Nephron (organoid): ENCODE data around the gene LCN15.
"Not testable (repeated sequence)": the region's sequence is repeated elsewhere in the genome, so short reads cannot be mapped to it uniquely, and the experiment has no call there.

Experiments
- H3K27ac Mint-ChIP-seq, 3 experiments: 2 replicates each; pipeline ENCODE4 v1.8.0; 2020; ENCODE audit warnings: mixed read lengths in 3 of 3, mild to moderate bottlenecking in 2 of 3, moderate library complexity in 1 of 3
- H3K27me3 Mint-ChIP-seq: 2 replicates; pipeline ENCODE4 v1.8.0; 2021; ENCODE audit warnings: low read depth, mild to moderate bottlenecking, moderate library complexity, mixed read lengths
- H3K36me3 Mint-ChIP-seq: 2 replicates; pipeline ENCODE4 v1.8.0; 2020; ENCODE audit warnings: low read depth, mixed read lengths
- H3K4me1 Mint-ChIP-seq: 2 replicates; pipeline ENCODE4 v1.8.0; 2020; ENCODE audit warnings: mixed read lengths
- H3K4me3 Mint-ChIP-seq, 3 experiments: 2 replicates each; pipeline ENCODE4 v1.8.0; 2020; ENCODE audit warnings: mild to moderate bottlenecking in 3 of 3, mixed read lengths in 3 of 3, moderate library complexity in 2 of 3
- H3K9me3 Mint-ChIP-seq: 2 replicates; pipeline ENCODE4 v1.8.0; 2020; ENCODE audit warnings: mixed read lengths
- TF ChIP-seq, protein P1 (sequence below), 3 experiments: fragments of 200-600 bp; sonication (generic); IDR thresholded peaks; one replicate each; pipeline ENCODE4 v1.5.0; 2021; ENCODE audit warnings: antibody characterized with exemption in 3 of 3; ENCODE audit not compliant: unreplicated experiment in 3 of 3

The LCN15 gene

DNA sequence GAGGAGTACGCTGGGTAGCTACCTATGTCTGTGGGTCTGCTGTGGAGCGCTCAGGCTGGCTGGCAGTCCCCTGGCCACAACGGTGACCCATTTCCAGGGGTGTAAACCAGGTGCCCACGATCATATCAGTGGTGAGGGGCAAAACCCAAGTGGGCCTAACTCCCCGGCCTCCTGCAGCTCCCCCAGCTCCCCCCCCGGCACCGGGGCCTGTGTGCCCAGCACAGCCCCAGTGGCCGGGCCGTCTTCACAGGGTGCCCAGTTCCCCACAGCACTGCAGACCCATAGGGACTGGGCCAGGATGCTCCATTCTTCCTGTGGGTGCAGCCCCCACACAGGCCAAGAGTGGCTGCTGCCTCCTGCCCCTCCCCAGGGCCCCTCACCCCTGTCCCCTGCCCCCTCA is 5.3 kb downstream of the LCN15 start:
- Mint-ChIP-seq H3K4me1 (peaks cover 6% of the 10 kb centered on the region), H3K9me3 (peaks cover 3% of the 10 kb centered on the region), H3K27me3 (peaks cover 11% of the 10 kb centered on the region), H3K27ac (no peak overlapping the region), H3K4me3 (no peak overlapping the region), H3K36me3 (no peaks in the 10 kb centered on the region)
- TF ChIP-seq, protein P1, sequence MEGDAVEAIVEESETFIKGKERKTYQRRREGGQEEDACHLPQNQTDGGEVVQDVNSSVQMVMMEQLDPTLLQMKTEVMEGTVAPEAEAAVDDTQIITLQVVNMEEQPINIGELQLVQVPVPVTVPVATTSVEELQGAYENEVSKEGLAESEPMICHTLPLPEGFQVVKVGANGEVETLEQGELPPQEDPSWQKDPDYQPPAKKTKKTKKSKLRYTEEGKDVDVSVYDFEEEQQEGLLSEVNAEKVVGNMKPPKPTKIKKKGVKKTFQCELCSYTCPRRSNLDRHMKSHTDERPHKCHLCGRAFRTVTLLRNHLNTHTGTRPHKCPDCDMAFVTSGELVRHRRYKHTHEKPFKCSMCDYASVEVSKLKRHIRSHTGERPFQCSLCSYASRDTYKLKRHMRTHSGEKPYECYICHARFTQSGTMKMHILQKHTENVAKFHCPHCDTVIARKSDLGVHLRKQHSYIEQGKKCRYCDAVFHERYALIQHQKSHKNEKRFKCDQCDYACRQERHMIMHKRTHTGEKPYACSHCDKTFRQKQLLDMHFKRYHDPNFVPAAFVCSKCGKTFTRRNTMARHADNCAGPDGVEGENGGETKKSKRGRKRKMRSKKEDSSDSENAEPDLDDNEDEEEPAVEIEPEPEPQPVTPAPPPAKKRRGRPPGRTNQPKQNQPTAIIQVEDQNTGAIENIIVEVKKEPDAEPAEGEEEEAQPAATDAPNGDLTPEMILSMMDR (IDR thresholded peaks at IDR 0.05; ENCODE audit: unreplicated experiment in 3 of 3) = no peak

DNA sequence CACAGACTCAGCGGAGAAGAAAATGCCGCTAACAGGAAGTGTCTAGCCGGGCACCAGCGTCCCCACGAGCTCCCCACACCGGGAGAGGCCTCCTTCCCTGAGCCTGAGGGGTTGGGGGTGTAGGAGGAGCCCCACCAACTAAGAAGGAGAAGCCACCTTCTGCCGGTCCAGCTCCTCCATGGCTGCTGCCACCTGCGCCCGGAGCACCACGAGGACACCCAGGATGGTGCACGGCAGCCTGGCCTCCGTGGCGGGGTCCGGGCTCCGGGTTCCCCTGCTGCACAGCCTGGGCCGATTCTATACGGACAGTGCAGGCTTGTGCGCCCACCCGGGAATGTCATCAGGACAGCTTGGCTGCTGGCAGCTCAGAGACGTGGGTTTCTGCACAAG is 6.6 kb downstream of the LCN15 start:
- Mint-ChIP-seq H3K27ac (no peak overlapping the region), H3K9me3 (peaks cover 5% of the 10 kb centered on the region), H3K27me3 (peaks cover 11% of the 10 kb centered on the region), H3K4me1 (peaks cover 6% of the 10 kb centered on the region), H3K36me3 (no peaks in the 10 kb centered on the region), H3K4me3 (no peak overlapping the region)
- TF ChIP-seq, protein P1 (IDR thresholded peaks at IDR 0.05; ENCODE audit: unreplicated experiment in 3 of 3) = no peak

DNA sequence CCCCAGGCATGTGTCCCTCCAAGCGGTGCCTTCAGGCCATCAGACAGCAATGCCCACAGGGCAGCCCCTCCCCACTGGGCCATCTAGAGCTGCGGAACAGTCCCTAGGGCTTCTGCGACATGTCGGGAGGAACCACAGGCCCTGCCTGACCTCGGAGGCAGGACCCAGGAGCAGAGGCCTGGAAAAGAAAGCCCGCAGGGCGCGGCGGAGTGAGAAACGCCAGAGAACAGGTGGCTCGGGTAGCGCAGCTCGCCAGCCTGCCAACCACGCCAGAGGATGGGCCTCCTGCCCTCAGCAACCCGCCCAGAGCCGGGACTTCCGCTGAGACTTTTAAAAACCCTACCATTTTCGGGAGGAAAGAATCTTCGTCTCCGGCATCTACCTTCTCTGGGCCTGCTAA is 7.0 kb downstream of the LCN15 start:
- Mint-ChIP-seq H3K4me3 (no peak overlapping the region), H3K9me3 (peaks cover 9% of the 10 kb centered on the region), H3K4me1 (peaks cover 6% of the 10 kb centered on the region), H3K27me3 (peaks cover 11% of the 10 kb centered on the region), H3K36me3 (no peaks in the 10 kb centered on the region), H3K27ac (peak overlapping the region in 1 of 3 experiments; percentile 60)
- TF ChIP-seq, protein P1 (IDR thresholded peaks at IDR 0.05; ENCODE audit: unreplicated experiment in 3 of 3) = no peak

DNA sequence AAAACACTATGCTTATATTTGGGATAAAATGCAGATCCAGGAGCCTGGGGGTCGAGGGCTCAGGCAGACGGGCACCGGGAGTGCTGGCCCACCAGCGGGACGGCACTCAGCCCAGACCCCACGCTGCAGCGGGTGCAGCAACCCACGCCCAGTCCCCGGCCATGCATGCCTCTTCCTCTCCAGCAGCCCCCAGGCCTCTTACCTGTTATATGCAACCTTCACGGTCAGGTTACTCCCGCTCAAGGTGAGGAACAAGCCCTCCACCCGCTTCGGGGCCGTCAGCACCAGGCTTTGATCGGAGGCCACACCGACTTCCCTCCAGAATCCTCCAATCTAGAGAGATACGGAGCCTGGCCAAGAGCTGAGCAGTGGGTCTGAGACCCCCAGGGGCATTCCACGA is 7.5 kb downstream of the LCN15 start:
- no peaks in the 10 kb centered on the region for H3K36me3 Mint-ChIP-seq
- H3K4me3 Mint-ChIP-seq = no peak overlapping the region
- peaks cover 11% of the 10 kb centered on the region for H3K27me3 Mint-ChIP-seq
- TF ChIP-seq, protein P1 (IDR thresholded peaks at IDR 0.05; ENCODE audit: unreplicated experiment in 3 of 3) = no peak
- peaks cover 6% of the 10 kb centered on the region for H3K4me1 Mint-ChIP-seq
- H3K27ac Mint-ChIP-seq = peak overlapping the region in 1 of 3 experiments; percentile 60
- H3K9me3 Mint-ChIP-seq = peaks cover 14% of the 10 kb centered on the region

DNA sequence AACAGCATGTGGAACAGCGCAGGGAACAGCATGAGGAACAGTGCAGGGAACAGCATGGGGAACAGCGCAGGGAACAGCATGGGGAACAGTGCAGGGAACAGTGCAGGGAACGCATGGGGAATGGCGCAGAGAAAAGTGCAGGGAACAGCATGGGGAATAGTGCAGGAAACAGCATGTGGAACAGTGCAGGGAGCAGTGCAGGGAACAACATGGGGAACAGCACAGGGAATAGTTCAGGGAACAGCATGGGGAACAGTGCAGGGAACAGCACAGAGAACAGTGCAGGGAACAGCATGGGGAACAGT is 8.2 kb downstream of the LCN15 start:
- peaks cover 5% of the 10 kb centered on the region for H3K4me1 Mint-ChIP-seq
- H3K27me3 Mint-ChIP-seq = peaks cover 11% of the 10 kb centered on the region
- peaks cover 17% of the 10 kb centered on the region for H3K9me3 Mint-ChIP-seq
- H3K36me3 Mint-ChIP-seq = no peaks in the 10 kb centered on the region
- TF ChIP-seq, protein P1 (IDR thresholded peaks at IDR 0.05; ENCODE audit: unreplicated experiment in 3 of 3) = no peak
- H3K27ac Mint-ChIP-seq = no peak overlapping the region
- H3K4me3 Mint-ChIP-seq = no peak overlapping the region

DNA sequence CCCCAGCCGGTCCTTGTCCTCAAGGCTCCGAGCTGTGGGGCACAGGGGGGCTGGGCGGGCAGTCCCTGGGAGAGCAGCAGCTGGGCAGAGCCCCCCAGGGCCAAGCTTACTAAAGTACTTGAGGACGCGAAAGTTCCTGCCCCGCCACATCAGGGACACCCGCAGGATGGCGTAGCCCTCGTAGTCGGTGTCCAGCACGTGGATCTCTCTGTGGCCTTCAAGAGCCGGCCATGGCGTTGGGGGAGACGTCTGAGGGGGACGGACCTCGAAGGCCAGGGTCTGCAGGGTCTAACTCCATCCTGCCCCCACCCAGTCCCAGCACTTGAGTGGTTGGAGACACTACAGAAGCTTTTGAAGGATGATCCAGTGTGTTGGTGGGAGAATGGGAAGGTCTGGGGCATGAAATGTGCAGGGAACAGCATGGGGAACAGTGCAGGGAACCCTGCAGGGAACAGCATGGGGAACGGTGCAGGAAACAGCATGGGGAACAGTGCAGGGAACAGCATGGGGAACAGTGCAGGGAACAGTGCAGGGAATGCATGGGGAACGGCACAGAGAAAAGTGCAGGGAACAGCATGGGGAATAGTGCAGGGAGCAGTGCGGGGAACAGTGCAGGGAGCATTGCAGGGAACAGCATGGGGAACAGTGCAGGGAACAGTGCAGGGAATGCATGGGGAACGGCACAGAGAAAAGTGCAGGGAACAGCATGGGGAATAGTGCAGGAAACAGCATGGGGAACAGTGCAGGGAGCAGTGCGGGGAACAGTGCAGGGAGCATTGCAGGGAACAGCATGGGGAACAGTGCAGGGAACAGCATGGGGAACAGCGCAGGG is 8.8 kb downstream of the LCN15 start:
- H3K4me3 Mint-ChIP-seq, H3K4me1 Mint-ChIP-seq, H3K27ac Mint-ChIP-seq, H3K27me3 Mint-ChIP-seq, H3K36me3 Mint-ChIP-seq: not testable (repeated sequence)
- H3K9me3 Mint-ChIP-seq = peaks cover 17% of the 10 kb centered on the region
